GM23338 (cell line): ENCODE measurements around the gene ACTMAP. TPM values are rescaled to one million over a fixed set of nuclear protein-coding genes. Genes with fewer than 3 reads are reported as not detected.

Source experiments
- ATAC-seq: fragments of 200-7000 bp; cut with Tn5 transposase; 3 replicates; pipeline ENCODE4 v1.9.1; 2020
- DNase-seq: peaks from one replicate; pipeline ENCODE4 v3.0.0-alpha.2; 2015; ENCODE audit warnings: low spot score
- H2AFZ ChIP-seq: fragments of 200-600 bp; sonication (generic); 2 replicates; pipeline ENCODE4 v1.8.0; 2016; ENCODE audit warnings: antibody characterized with exemption, mild to moderate bottlenecking, moderate library complexity
- H3F3A ChIP-seq: fragments of 200-600 bp; sonication (generic); replicated peaks from 2 replicates; pipeline ENCODE4 v1.8.0; 2017; ENCODE audit warnings: antibody characterized with exemption, mixed run types, low read depth
- H3K27ac ChIP-seq: fragments of 200-600 bp; sonication (generic); 2 replicates; pipeline ENCODE4 v1.6.1; 2016; ENCODE audit warnings: low read depth
- H3K27me3 ChIP-seq: fragments of 200-600 bp; sonication (generic); 2 replicates; pipeline ENCODE4 v1.8.0; 2016; ENCODE audit warnings: mild to moderate bottlenecking, mixed run types, moderate library complexity; ENCODE audit not compliant: insufficient read depth
- H3K36me3 ChIP-seq: fragments of 200-600 bp; sonication (generic); 2 replicates; pipeline ENCODE4 v1.8.0; 2016; ENCODE audit warnings: mild to moderate bottlenecking; ENCODE audit not compliant: insufficient read depth
- H3K4me1 ChIP-seq: fragments of 200-600 bp; sonication (generic); 2 replicates; pipeline ENCODE4 v1.8.0; 2016; ENCODE audit warnings: mild to moderate bottlenecking, moderate library complexity; ENCODE audit not compliant: insufficient read depth
- H3K4me2 ChIP-seq: fragments of 200-600 bp; sonication (generic); 2 replicates; pipeline ENCODE4 v1.7.1; 2017; ENCODE audit warnings: mixed run types
- H3K4me3 ChIP-seq: fragments of 200-600 bp; sonication (generic); 2 replicates; pipeline ENCODE4 v1.6.1; 2016; ENCODE audit warnings: mixed run types
- H3K79me2 ChIP-seq: fragments of 200-600 bp; sonication (generic); replicated peaks from 2 replicates; pipeline ENCODE4 v1.8.0; 2017; ENCODE audit warnings: mild to moderate bottlenecking; ENCODE audit not compliant: insufficient read depth
- H3K9me2 ChIP-seq: fragments of 200-600 bp; sonication (generic); 2 replicates; pipeline ENCODE4 v1.8.0; 2017; ENCODE audit not compliant: insufficient read depth
- H4K20me1 ChIP-seq: fragments of 200-600 bp; sonication (generic); replicated peaks from 2 replicates; pipeline ENCODE4 v1.8.0; 2017; ENCODE audit warnings: mild to moderate bottlenecking; ENCODE audit not compliant: insufficient read depth
- H3K27ac Mint-ChIP-seq: 2 replicates; pipeline ENCODE4 v1.8.0; 2020; ENCODE audit warnings: inconsistent platforms, mild to moderate bottlenecking, moderate library complexity, mixed read lengths
- H3K27me3 Mint-ChIP-seq: 3 replicates; pipeline ENCODE4 v1.8.0; 2022; ENCODE audit warnings: low read depth, mild to moderate bottlenecking, moderate library complexity, mixed read lengths, inconsistent platforms; ENCODE audit not compliant: insufficient read depth, poor library complexity
- H3K36me3 Mint-ChIP-seq: 3 replicates; pipeline ENCODE4 v1.8.0; 2021; ENCODE audit warnings: low read depth, mild to moderate bottlenecking, inconsistent platforms, moderate library complexity, mixed read lengths
- H3K4me1 Mint-ChIP-seq: 3 replicates; pipeline ENCODE4 v1.8.0; 2020; ENCODE audit warnings: mild to moderate bottlenecking, inconsistent platforms, mixed read lengths
- H3K4me3 Mint-ChIP-seq: 3 replicates; pipeline ENCODE4 v1.8.0; 2021; ENCODE audit warnings: moderate library complexity, mild to moderate bottlenecking, inconsistent platforms, mixed read lengths
- H3K9me3 Mint-ChIP-seq: 3 replicates; pipeline ENCODE4 v1.8.0; 2020; ENCODE audit warnings: moderate library complexity, mild to moderate bottlenecking, inconsistent platforms, mixed read lengths
- CREB1 ChIP-seq: fragments of 250-450 bp; sonication (Bioruptor Pico); IDR thresholded peaks from 2 replicates; pipeline ENCODE4 v1.5.0; 2020; ENCODE audit warnings: low read depth, mild to moderate bottlenecking, moderate library complexity
- CTCF ChIP-seq, 2 experiments: fragments of 200-600 bp in 1 of 2; sonication (generic) in 1 of 2; conservative IDR thresholded peaks; 2 replicates each; pipeline versions ENCODE4 v1.5.1 to v1.6.1; 2016 to 2017; ENCODE audit warnings: antibody characterized with exemption in 2 of 2, low read depth in 2 of 2, mild to moderate bottlenecking in 2 of 2, moderate library complexity in 1 of 2
- EZH2 ChIP-seq: fragments of 200-600 bp; sonication (generic); IDR thresholded peaks from one replicate; pipeline ENCODE4 v1.8.0; 2017; ENCODE audit warnings: antibody characterized with exemption, mild to moderate bottlenecking, low read depth; ENCODE audit not compliant: unreplicated experiment
- EZH2phosphoT487 ChIP-seq: fragments of 200-600 bp; sonication (generic); IDR thresholded peaks from one replicate; pipeline ENCODE4 v1.8.1; 2018; ENCODE audit warnings: antibody characterized with exemption; ENCODE audit not compliant: unreplicated experiment
- JUNB ChIP-seq: IDR thresholded peaks from one replicate; pipeline ENCODE4 v1.6.1; 2016; ENCODE audit warnings: antibody characterized with exemption; ENCODE audit not compliant: unreplicated experiment
- NANOG ChIP-seq: IDR thresholded peaks from 2 replicates; pipeline ENCODE4 v1.6.1; 2016; ENCODE audit warnings: antibody characterized with exemption, borderline replicate concordance
- POLR2AphosphoS5 ChIP-seq: IDR thresholded peaks from 2 replicates; pipeline ENCODE4 v1.6.1; 2016; ENCODE audit warnings: antibody characterized with exemption, low read depth
- REST ChIP-seq: IDR thresholded peaks from one replicate; pipeline ENCODE4 v1.6.1; 2018; ENCODE audit warnings: antibody characterized with exemption; ENCODE audit not compliant: unreplicated experiment
- STAT1 ChIP-seq: IDR thresholded peaks from one replicate; pipeline ENCODE4 v1.6.1; 2016; ENCODE audit warnings: antibody characterized with exemption; ENCODE audit not compliant: unreplicated experiment
- ZNF114 ChIP-seq: fragments of 250-450 bp; sonication (Bioruptor Pico); IDR thresholded peaks from 2 replicates; pipeline ENCODE4 v1.5.0; 2020; ENCODE audit warnings: mild to moderate bottlenecking, moderate library complexity
- ZNF331 ChIP-seq: fragments of 250-450 bp; sonication (Bioruptor Pico); IDR thresholded peaks from 2 replicates; pipeline ENCODE4 v1.5.0; 2020; ENCODE audit warnings: low read depth, mild to moderate bottlenecking, moderate library complexity
- polyA plus RNA-seq: library from polyadenylated mRNA; unstranded; fragments of >200 nt; fragmentation: Nextera tagmentation; extraction: Ambion mirVana; gene quantifications from 2 replicates; pipeline ENCODE4 v1.2.1, GENCODE V29; 2016
- total RNA-seq: library from RNA; depleted of rRNA; stranded (reverse); fragments of >200 nt; shearing (Covaris generic); gene quantifications from 2 replicates; pipeline ENCODE4 v1.2.3, GENCODE V29; 2014
- TF ChIP-seq, protein P1 (sequence below): IDR thresholded peaks from 2 replicates; pipeline ENCODE4 v1.6.1; 2016; ENCODE audit warnings: antibody characterized with exemption
- TF ChIP-seq, protein P2 (sequence below): fragments of 250-450 bp; sonication (Bioruptor Pico); IDR thresholded peaks from 2 replicates; pipeline ENCODE4 v1.5.0; 2020; ENCODE audit warnings: mild to moderate bottlenecking, moderate library complexity

Gene ACTMAP
- total and polyA plus RNA-seq, 2 experiments from 2014 or later, result 14.9 to 16.7 TPM

GRCh38 chr19:40756502-40757110 lies 6.3 kb upstream of the ACTMAP start:
- no peak overlapping the region for H3K4me3 Mint-ChIP-seq
- H3K27me3 Mint-ChIP-seq, result peaks cover 8% of the 10 kb centered on the region
- H3K27ac Mint-ChIP-seq, result peak overlapping the region; percentile 9; the same call in 1 of the 2 replicates
- H3K9me3 Mint-ChIP-seq, result no peaks in the 10 kb centered on the region; the same call in 2 of the 3 replicates
- H3K27me3 ChIP-seq, result no peaks in the 10 kb centered on the region
- peaks cover 18% of the 10 kb centered on the region for H3K4me1 Mint-ChIP-seq
- H3K9me2 ChIP-seq, result no peaks in the 10 kb centered on the region
- H3K36me3 Mint-ChIP-seq, result peaks cover 93% of the 10 kb centered on the region
- no peak overlapping the region for H3K4me3 ChIP-seq
- H4K20me1 ChIP-seq, result peaks cover 71% of the 10 kb centered on the region
- TF ChIP-seq JUNB (no peak), CREB1 (CRISPR knock-in tag) (no peak), ZNF114 (CRISPR knock-in tag) (no peak), EZH2 (no peak), EZH2phosphoT487 (no peak), ZNF331 (no peak), STAT1 (no peak), NANOG (no peak), REST (no peak), CTCF (conservative IDR thresholded peaks at IDR 0.05; ENCODE audit: low read depth in 2 of 2) (no peak), POLR2AphosphoS5 (no peak)
- TF ChIP-seq, protein P1, sequence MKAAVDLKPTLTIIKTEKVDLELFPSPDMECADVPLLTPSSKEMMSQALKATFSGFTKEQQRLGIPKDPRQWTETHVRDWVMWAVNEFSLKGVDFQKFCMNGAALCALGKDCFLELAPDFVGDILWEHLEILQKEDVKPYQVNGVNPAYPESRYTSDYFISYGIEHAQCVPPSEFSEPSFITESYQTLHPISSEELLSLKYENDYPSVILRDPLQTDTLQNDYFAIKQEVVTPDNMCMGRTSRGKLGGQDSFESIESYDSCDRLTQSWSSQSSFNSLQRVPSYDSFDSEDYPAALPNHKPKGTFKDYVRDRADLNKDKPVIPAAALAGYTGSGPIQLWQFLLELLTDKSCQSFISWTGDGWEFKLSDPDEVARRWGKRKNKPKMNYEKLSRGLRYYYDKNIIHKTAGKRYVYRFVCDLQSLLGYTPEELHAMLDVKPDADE, result no peak
- TF ChIP-seq, protein P2, sequence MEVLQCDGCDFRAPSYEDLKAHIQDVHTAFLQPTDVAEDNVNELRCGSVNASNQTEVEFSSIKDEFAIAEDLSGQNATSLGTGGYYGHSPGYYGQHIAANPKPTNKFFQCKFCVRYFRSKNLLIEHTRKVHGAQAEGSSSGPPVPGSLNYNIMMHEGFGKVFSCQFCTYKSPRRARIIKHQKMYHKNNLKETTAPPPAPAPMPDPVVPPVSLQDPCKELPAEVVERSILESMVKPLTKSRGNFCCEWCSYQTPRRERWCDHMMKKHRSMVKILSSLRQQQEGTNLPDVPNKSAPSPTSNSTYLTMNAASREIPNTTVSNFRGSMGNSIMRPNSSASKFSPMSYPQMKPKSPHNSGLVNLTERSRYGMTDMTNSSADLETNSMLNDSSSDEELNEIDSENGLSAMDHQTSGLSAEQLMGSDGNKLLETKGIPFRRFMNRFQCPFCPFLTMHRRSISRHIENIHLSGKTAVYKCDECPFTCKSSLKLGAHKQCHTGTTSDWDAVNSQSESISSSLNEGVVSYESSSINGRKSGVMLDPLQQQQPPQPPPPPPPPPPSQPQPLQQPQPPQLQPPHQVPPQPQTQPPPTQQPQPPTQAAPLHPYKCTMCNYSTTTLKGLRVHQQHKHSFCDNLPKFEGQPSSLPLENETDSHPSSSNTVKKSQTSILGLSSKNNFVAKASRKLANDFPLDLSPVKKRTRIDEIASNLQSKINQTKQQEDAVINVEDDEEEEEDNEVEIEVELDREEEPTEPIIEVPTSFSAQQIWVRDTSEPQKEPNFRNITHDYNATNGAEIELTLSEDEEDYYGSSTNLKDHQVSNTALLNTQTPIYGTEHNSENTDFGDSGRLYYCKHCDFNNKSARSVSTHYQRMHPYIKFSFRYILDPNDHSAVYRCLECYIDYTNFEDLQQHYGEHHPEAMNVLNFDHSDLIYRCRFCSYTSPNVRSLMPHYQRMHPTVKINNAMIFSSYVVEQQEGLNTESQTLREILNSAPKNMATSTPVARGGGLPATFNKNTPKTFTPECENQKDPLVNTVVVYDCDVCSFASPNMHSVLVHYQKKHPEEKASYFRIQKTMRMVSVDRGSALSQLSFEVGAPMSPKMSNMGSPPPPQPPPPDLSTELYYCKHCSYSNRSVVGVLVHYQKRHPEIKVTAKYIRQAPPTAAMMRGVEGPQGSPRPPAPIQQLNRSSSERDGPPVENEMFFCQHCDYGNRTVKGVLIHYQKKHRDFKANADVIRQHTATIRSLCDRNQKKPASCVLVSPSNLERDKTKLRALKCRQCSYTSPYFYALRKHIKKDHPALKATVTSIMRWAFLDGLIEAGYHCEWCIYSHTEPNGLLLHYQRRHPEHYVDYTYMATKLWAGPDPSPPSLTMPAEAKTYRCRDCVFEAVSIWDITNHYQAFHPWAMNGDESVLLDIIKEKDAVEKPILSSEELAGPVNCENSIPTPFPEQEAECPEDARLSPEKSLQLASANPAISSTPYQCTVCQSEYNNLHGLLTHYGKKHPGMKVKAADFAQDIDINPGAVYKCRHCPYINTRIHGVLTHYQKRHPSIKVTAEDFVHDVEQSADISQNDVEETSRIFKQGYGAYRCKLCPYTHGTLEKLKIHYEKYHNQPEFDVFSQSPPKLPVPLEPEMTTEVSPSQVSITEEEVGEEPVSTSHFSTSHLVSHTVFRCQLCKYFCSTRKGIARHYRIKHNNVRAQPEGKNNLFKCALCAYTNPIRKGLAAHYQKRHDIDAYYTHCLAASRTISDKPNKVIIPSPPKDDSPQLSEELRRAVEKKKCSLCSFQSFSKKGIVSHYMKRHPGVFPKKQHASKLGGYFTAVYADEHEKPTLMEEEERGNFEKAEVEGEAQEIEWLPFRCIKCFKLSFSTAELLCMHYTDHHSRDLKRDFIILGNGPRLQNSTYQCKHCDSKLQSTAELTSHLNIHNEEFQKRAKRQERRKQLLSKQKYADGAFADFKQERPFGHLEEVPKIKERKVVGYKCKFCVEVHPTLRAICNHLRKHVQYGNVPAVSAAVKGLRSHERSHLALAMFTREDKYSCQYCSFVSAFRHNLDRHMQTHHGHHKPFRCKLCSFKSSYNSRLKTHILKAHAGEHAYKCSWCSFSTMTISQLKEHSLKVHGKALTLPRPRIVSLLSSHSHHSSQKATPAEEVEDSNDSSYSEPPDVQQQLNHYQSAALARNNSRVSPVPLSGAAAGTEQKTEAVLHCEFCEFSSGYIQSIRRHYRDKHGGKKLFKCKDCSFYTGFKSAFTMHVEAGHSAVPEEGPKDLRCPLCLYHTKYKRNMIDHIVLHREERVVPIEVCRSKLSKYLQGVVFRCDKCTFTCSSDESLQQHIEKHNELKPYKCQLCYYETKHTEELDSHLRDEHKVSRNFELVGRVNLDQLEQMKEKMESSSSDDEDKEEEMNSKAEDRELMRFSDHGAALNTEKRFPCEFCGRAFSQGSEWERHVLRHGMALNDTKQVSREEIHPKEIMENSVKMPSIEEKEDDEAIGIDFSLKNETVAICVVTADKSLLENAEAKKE (CRISPR knock-in tag), result no peak
- peaks cover 57% of the 10 kb centered on the region for H3K36me3 ChIP-seq
- peaks cover 36% of the 10 kb centered on the region for H3F3A ChIP-seq
- peaks cover 83% of the 10 kb centered on the region for H3K79me2 ChIP-seq
- H3K4me1 ChIP-seq, result peaks cover 17% of the 10 kb centered on the region; the same call in 1 of the 2 replicates
- DNase-seq (no peak), ATAC-seq (no peak)
- H3K27ac ChIP-seq, result no peak overlapping the region
- no peak overlapping the region for H2AFZ ChIP-seq
- no peak overlapping the region for H3K4me2 ChIP-seq
